DMS53 treated with DMSO at 0.1 percent for 48 hours (cell line): ENCODE results near the gene BRSK1.
A peak's percentile ranks its signal among the peaks of the same experiment; 100 is the strongest.

ENCODE experiments used
- DNase-seq: peaks from one replicate; lab custom pipeline; 2025; ENCODE audit not compliant: unreplicated experiment; lab: John Stamatoyannopoulos, UW

BRSK1 gene

GRCh38 chr19:55273978-55274707 is 9.7 kb upstream of the BRSK1 start:
- DNase-seq, result no peak

DNA sequence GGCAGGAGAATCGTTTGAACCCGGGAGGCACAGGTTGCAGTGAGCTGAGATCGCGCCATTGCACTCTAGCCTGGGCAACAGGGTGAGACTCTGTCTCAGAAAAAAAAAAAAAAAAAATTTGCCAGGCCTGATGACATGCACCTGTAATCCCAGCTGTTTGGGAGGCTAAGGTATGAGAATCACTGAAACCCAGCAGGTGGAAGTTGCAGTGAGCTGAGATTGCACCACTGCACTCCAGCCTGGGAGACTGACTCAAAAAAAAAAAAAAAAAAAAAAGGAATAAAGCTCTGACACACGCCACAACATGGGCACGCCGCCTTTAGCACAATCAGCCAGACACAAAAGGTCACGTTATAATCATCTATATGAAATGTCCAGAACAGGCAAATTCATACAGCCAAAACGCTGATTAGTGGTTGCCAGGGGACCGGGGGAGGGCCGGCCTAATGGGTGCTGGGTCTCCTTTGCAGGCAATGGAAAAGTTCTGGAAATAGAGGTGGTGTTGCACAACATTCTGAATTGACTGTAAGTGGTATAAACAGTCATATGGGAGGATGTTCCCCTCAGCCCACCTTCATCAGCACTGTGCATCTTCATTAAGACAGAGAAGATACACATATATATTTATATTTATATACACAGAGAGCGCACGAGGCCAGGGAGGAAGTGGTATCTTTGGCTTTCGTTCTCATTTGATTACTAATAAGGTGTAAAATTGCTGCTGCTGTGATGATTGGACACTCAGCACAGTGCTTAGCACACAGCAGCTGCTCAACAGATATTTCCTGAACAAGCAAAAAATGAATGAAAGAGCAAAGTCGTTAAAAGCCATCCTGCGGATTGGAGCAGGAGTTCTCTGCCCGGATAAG is 7.7 kb upstream of the BRSK1 start:
- no peak for DNase-seq

DNA sequence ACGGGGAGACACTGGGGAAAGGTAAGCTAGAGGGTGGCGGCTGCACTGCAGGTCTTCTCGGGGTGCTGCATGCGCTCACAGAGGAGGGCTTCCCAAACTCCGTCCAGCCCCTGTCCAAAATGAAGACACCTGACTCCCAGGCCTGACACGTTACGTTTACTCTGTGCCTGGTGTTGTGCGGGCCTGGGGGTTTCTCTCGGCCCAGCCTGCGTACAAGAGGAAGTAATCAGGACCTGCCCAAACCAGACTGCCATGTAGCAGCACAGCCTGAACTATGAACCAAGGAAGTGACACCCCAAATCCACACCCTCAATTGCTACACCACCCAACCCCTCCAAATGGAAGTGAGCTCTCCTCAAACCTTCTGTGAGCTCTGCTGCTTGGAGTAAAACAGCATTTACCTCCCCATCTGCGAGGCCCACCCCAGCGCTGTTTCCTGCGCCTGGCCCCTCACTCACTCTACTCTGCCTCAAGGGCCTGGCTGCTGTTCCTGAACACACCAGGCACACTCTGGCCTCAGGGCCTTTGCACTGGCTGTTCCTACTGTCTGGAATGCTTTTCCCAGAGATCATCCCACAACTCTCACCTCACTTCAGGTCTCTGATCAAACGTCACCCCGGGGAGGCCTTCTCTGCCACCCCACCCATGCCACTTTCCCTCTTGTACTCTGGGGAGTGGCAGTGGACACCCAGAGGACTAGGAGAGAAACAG is 6.9 kb upstream of the BRSK1 start:
- DNase-seq, result no peak

- DNase-seq, result no peak
Observed at GRCh38 chr19:55277494-55277893, 6.3 kb upstream of the BRSK1 start.

DNA sequence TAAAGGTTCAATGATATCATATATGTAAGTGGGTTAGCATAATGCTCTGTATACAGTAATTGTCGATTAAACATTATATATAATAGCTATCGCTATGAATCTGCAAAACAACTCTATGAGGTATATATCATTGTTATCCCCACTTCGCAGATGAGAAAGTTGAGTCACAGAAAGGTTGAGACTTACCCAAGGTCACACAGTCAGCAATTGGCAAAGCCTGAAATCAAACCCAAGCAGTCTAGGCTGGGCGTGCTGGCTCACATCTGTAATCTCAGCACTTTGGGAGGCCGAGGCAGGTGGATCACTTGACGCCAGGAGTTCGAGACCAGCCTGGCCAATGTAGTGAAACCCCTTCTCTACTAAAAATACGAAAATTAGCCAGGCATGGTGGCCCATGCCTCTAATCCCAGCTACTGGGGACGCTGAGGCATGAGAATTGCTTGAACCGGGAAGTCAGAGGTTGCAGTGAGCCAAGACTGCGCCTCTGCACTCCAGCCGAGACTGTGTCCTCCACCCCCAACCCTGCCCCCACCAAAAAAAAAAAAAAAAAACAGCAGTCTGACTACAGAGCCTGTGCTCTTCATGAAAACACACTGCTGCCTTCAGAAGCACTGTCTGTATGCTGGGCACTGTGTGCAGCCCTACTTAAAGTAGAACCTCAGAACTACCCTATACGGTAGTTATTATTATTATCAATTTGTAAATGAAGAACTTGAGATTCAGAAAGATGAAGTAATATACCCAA is 5.2 kb upstream of the BRSK1 start:
- no peak for DNase-seq

- no peak for DNase-seq
Observed at GRCh38 chr19:55279340-55279739, 4.5 kb upstream of the BRSK1 start.

DNA sequence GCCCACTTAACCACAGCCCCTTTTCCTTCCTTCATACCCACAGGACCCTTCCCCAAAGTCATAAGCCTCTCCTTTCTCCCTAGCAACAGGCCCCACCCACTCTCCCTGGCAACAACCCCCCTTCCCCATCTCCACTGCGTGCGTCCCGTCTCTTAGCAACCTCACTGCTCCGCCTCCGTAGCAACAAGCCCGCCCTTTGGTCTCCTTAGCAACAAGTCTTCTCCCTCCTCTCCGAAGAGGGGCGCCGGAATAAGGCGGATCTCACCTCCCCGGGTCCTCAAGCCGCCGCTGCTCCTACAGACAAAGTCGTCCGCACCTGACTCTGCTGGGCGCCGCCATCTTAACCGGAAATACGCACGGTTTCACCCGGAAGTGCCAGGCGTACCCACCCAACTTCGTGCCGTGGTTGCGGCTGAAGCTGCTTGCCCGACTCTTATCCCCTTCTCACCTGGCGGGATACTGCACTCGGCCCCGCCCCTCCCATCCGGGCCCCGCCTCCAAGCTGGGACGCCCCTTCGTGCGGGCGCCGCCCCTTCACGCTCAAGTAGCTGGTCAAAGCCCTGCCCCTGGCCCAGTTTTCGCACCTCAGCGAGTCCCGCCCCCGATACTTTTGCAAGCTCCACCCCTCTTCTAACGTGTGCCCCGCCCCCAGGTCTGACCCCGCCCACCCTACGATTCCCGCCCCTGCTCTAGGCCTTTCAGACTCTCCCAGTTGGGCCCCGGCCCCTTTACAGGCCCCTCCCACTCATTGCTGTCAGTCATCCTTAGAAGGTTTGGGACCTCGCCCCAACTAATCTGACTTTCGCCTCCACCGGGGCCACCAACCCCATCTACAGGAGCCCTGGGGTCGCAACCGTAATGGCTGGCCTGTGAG is 3.8 kb upstream of the BRSK1 start, which contains the start of gene HSPBP1:
Gene HSPBP1, minus strand, starts transcription at position 341 of the 874 bp plus-strand sequence. CDS start 502 bp downstream, outside the sequence.
- peak; percentile 91 for DNase-seq

DNA sequence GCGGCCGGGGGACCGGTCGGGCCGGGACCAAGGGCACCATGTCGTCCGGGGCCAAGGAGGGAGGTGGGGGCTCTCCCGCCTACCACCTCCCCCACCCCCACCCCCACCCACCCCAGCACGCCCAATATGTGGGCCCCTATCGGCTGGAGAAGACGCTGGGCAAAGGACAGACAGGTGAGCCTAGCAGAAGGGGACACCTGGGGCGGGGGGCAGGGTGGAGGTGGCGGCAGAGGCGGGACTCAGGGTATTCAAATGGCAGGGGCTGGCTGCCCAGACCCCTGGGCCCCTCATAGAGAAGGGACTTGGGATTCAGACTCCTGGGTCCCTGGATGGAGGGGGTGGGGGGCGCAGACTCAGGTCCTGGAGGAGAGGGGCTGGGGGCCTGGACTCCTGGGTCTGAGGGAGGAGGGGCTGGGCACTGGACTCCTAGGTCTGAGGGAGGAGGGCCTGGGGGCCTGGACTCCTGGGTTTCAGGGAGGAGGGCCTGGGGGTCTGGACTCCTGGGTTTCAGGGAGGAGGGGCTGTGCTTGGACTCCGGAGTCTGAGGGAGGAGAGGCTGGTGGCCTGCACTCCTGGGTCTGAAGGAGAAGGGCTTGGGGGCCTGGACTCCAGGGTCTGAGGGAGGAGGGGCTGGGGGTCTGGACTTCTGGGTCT is 735 bp downstream of the BRSK1 start:
- no peak for DNase-seq

DNA sequence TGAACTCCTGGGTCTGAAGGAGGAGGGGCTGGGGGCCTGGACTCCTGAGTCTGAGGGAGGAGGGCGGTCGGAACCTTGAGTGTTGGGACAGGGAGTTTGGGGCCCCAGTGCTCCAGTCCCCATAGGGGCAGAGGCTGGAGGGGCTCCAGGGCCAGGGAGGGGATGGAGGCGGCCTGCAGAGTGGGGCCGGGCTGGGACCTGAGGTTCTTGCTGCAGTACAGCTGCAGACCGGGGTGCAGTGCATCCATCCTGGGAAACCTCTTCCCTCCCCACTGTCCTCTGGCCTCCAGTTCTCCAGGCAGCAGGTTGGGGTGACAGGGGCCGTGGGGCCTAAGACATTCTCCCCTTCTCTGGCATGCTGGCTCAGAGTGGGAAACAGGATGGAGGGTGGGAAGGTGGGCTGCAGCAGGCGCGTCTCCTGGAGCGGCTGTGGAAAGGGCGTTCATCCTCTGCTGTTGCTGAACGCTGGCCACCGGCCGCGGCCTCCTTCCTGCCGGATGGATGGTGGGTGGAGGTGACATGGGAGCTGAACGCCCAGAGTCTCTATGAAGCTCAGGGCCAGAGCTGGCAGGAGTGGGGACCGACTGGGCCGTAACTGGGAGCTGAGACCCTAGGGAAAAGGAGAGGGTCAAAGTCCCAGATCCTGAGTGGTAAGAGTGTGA is 1.6 kb downstream of the BRSK1 start:
- DNase-seq, result no peak

- DNase-seq, result no peak
Observed at GRCh38 chr19:55287361-55288079, 3.7 kb downstream of the BRSK1 start.

DNA sequence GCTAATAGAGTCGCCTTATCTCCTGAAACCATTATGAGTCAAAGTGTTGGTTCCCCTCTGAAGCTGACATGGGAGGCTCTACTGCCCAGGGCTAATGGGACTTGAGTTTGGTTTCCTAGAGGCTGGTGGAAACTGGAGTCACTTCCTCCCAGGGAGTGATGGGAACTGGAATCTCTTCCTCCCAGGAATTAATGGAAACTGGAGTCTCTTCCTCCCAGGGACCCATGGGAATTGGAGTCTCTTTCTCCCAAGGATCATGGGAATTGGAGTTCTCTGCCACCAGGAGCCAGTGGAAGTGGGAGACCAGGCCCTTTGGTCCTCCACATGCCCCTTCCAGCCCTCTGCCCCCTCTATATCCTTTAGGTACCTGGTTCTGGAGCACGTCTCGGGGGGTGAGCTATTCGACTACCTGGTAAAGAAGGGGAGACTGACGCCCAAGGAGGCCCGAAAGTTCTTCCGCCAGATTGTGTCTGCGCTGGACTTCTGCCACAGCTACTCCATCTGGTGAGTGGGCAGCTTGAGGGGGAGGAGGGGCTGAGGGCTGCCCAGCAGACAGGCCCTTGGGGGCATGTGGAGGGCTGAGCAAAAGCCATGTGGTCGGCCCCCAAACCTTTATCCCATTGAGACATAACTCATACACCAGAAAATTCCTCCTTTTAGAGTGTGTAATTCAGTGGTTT is 5.5 kb downstream of the BRSK1 start:
- no peak for DNase-seq

DNA sequence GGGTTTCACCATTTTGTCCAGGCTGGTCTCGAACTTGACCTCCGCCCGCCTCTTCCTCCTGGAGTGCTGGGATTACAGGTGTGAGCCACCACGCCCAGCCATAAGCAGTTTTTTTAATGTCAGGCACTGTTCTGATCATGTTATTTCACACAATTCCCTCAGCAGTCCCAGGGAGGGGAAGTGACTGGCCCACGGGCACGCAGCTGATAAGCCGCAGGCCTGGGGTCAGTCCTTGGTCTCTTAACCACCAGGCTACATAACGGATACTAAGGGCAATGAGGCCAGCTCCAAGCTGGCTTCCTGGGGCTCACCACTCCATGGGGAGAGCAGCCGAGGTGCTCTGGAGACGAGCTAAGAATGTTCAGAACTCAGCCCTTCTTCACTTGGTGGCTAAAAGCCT is 13.5 kb downstream of the BRSK1 start:
- DNase-seq, result no peak

- no peak for DNase-seq
Observed at GRCh38 chr19:55299991-55300390, 16.2 kb downstream of the BRSK1 start.

- DNase-seq, result no peak
Observed at GRCh38 chr19:55300886-55301458, 17.2 kb downstream of the BRSK1 start.

DNA sequence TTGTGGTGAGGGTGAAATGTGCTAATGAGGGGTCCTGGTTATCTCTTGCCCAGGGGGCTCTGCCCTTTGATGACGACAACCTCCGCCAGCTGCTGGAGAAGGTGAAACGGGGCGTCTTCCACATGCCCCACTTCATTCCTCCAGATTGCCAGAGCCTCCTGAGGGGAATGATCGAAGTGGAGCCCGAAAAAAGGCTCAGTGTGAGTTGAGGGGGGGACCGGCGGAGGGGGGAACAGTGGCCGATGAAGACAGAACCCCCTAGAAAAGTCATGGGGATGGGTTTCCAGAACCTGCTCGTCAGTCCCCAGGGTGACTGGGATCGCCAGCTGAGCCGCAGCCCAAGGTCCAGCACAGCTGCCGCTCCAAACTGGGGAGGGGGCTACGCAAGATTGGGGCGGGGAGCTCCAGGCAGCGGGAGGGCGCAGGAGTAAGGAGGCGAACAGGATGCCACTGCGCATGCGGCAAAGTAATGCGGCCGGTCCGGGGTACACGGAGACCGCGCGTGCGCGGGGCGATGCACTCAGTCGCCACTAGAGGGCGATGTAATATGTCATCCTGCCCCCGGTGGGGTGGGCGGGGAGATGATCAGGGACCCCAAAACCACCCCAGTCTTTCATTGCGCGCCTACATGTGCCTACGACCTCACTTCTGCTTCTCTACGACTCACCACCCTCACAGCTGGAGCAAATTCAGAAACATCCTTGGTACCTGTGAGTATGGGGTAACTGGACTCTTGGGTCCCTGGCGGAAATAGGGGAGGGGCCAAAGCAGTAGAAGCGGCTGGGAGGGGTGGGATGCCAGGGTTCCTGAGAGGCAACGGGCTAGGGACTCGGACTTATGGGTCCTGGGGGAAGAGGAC is 17.9 kb downstream of the BRSK1 start:
- peak; percentile 66 for DNase-seq

- DNase-seq, result no peak
Observed at GRCh38 chr19:55302318-55302703, 18.5 kb downstream of the BRSK1 start.
